HepG2 (cell line): ENCODE measurements around the gene COPA. TPM values are rescaled to one million over a fixed set of nuclear protein-coding genes. Genes with fewer than 3 reads are reported as not detected.

Experiments used
- ATAC-seq: fragments of 200-7000 bp; cut with Tn5 transposase; 3 replicates; pipeline ENCODE4 v1.9.1; 2020; ENCODE audit warnings: mild to moderate bottlenecking, moderate library complexity
- BruUV-seq: library from RNA; stranded (reverse); fragments of 400-500 nt; replicated peaks from 2 replicates; lab custom pipeline; 2021; lab: Mats Ljungman, UMichigan
- CTCF ChIA-PET: fragments of 300-600 bp; formaldehyde crosslinking; extraction: SDS; loops from one replicate; lab custom pipeline; 2021; ENCODE audit warnings: low total read pairs, inconsistent platforms, low intra/inter-chr PET ratio; lab: Yijun Ruan, JAX
- POLR2A ChIA-PET: fragments of 350-600 bp; sonication (Branson Sonifier 250); formaldehyde crosslinking; loops from one replicate; lab custom pipeline; 2020; ENCODE audit warnings: antibody characterized with exemption, inconsistent platforms; lab: Yijun Ruan, JAX
- DNase-seq: peaks from one replicate; pipeline ENCODE4 v3.0.0-alpha.2; 2015; ENCODE audit warnings: low spot score
- FAIRE-seq: peaks from 3 replicates; lab custom pipeline; 2011; peaks lifted over from hg19 to GRCh38; lab: Jason Lieb, UNC
- H2AFZ ChIP-seq: one replicate; pipeline ENCODE4 v1.6.1; 2011; ENCODE audit warnings: low read length, inconsistent platforms
- H3K27ac ChIP-seq: fragments of 300-600 bp; 3 replicates; pipeline ENCODE4 v1.8.0; 2011; ENCODE audit warnings: mixed run types, mild to moderate bottlenecking, mixed read lengths, low read length, inconsistent platforms; ENCODE audit not compliant: insufficient read depth; ENCODE audit errors: extremely low read length
- H3K27me3 ChIP-seq, 2 experiments: fragments of 200-600 bp in 1 of 2; 2 replicates in 1 of 2; 3 replicates in 1 of 2; pipeline versions ENCODE4 v1.6.0 to v1.8.0; 2011; ENCODE audit warnings: low read length in 2 of 2, mild to moderate bottlenecking in 2 of 2, moderate library complexity in 2 of 2, inconsistent platforms in 1 of 2; ENCODE audit not compliant: insufficient read depth in 2 of 2, control insufficient read depth in 1 of 2
- H3K36me3 ChIP-seq, 2 experiments: fragments of 200-600 bp in 1 of 2; replicated peaks in 1 of 2; 2 replicates in 1 of 2; 3 replicates in 1 of 2; pipeline versions ENCODE4 v1.5.1 to v1.8.0; 2011; ENCODE audit warnings: low read length in 2 of 2, inconsistent platforms in 1 of 2; ENCODE audit not compliant: insufficient read depth in 2 of 2, control insufficient read depth in 1 of 2
- H3K4me1 ChIP-seq: 2 replicates; pipeline ENCODE4 v1.5.1; 2012; ENCODE audit warnings: low read length, inconsistent platforms; ENCODE audit not compliant: insufficient read depth
- H3K4me2 ChIP-seq: 2 replicates; pipeline ENCODE4 v1.6.0; 2011; ENCODE audit warnings: low read depth, low read length, inconsistent platforms
- H3K4me3 ChIP-seq, 3 experiments: fragments of 200-600 bp in 1 of 3; sonication (generic), shearing (Covaris generic) in 1 of 3; replicated peaks in 1 of 3; 2 replicates each; pipeline ENCODE4 v1.5.1; 2011 to 2016; ENCODE audit warnings: low read length in 3 of 3, inconsistent platforms in 2 of 3, low read depth in 2 of 3, mild to moderate bottlenecking in 2 of 3, control low read depth in 1 of 3, mixed read lengths in 1 of 3; ENCODE audit not compliant: insufficient read depth in 1 of 3
- H3K79me2 ChIP-seq: one replicate; pipeline ENCODE4 v1.6.1; 2011; ENCODE audit warnings: low read length, inconsistent platforms; ENCODE audit not compliant: insufficient read depth
- H3K9ac ChIP-seq: 2 replicates; pipeline ENCODE4 v1.6.0; 2011; ENCODE audit warnings: mild to moderate bottlenecking, low read depth, low read length, inconsistent platforms; ENCODE audit not compliant: insufficient read depth
- H3K9me3 ChIP-seq: 2 replicates; pipeline ENCODE4 v1.5.1; 2012; ENCODE audit warnings: mild to moderate bottlenecking, low read length
- H4K20me1 ChIP-seq: 2 replicates; pipeline ENCODE4 v1.6.0; 2011; ENCODE audit warnings: inconsistent platforms, mild to moderate bottlenecking, low read length, moderate library complexity; ENCODE audit not compliant: insufficient read depth
- MAFK ChIP-seq, 2 experiments: IDR thresholded peaks in 1 of 2; conservative IDR thresholded peaks in 1 of 2; 2 replicates each; pipeline ENCODE4 v1.6.1; 2011; ENCODE audit warnings: improper control_type of control experiment in 2 of 2, low read length in 2 of 2
- MAZ ChIP-seq, 2 experiments: sonication (generic) in 1 of 2; formaldehyde crosslinking in 1 of 2; IDR thresholded peaks; 2 replicates each; pipeline versions ENCODE4 v1.5.0 to v1.6.1; 2012 to 2020; ENCODE audit warnings: low read depth in 2 of 2, mild to moderate bottlenecking in 2 of 2, borderline replicate concordance in 1 of 2, improper control_type of control experiment in 1 of 2, low read length in 1 of 2, missing genetic modification reagents in 1 of 2, moderate library complexity in 1 of 2
- RBM22 ChIP-seq: fragments of 200-400 bp; formaldehyde crosslinking; optimal IDR thresholded peaks from 2 replicates; pipeline ENCODE3; 2017; ENCODE audit warnings: mild to moderate bottlenecking, low read length, moderate library complexity
- WGBS: methylation state at CpG from one replicate; pipeline ENCODE4 v1.1.6; 2017; ENCODE audit warnings: low lambda C conversion rate; 5-methylcytosine and 5-hydroxymethylcytosine counted together
- in situ Hi-C: cut with HindIII; loops from 2 replicates; pipeline ENCODE4 v1.10.0; 2017; ENCODE audit warnings: low pct_unique_long_range_greater_than_20kb; ENCODE audit not compliant: extremely low pct_ligation_motif_present
- intact Hi-C: fragments of 100-400 bp; cut with micrococcal nuclease; formaldehyde crosslinking; loops from one replicate; pipeline ENCODE4 v1.10.0; 2022; ENCODE audit not compliant: unreplicated experiment
- polyA plus RNA-seq, 8 experiments: library from polyadenylated mRNA; depleted of rRNA in 3 of 8; stranded (reverse) in 7 of 8; unstranded in 1 of 8; fragments of >200 nt; fragmentation: Illumina TruSeq in 4 of 8; extraction: Trizol in 4 of 8; gene quantifications; 2 replicates each; pipeline versions ENCODE4 v1.2.1 to v1.2.3, GENCODE V29; 2011 to 2016; ENCODE audit warnings: low read depth in 4 of 8, missing spikeins in 1 of 8, mixed read lengths in 1 of 8; ENCODE audit not compliant: insufficient read depth in 1 of 8
- total RNA-seq, 5 experiments: library from RNA; depleted of rRNA; stranded (reverse); fragments of >200 nt; fragmentation: Illumina TruSeq; extraction: Trizol; gene quantifications; 2 replicates each; pipeline ENCODE4 v1.2.3, GENCODE V29; 2016; ENCODE audit warnings: low read depth in 1 of 5
- TF ChIP-seq, protein P1 (sequence below): fragments of 450-650 bp; IDR thresholded peaks from 2 replicates; pipeline ENCODE4 v1.6.1; 2016

The COPA gene
- total and polyA plus RNA-seq, 2 of the 13 experiments (the other 11 are each of a cell fraction or from before 2014, with no cell fraction given): 160 to 197 TPM

DNA sequence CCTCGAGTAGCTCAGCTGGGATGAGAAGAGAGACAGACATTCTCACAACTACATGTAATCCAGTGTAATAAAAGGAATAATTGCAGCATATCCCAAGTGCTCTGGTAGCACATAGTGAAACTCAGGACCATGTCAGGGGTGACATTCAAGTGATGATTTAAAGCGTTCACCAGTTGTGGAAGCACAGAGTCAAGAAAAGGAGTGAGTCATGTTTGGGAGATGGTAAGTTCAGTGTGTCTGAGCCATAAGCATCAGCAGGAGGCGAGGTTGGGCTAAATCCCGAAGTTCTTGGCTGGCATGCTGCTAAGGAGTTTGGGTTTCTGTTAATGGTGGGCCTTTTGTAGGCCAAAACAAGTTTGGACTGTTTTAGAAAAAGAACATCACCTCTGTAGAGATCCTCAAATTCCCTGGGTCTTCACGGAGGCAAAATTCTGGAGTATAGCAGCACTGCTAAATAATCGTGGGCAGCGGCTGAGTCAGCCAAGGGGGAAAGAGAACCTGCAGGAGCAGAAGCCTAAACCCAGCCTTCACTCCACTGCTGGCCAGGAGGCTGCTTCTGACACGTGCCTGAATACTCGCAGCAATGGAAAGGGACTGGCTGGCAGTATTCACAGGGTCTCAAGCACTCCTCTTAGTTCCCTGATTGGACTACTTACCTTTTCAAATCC is 16.6 kb upstream of the COPA start:
- Histone ChIP-seq H3K4me1 (peaks cover 7% of the 10 kb centered on the region; the same call in 1 of the 2 replicates), H3K9ac (no peak overlapping the region), H2AFZ (no peak overlapping the region), H3K27ac (no peak overlapping the region), H3K36me3 (peaks cover 13 to 38% of the 10 kb centered on the region in 2 experiments), H3K27me3 (no peaks in the 10 kb centered on the region), H3K4me3 (no peak overlapping the region), H3K9me3 (no peaks in the 10 kb centered on the region), H4K20me1 (no peaks in the 10 kb centered on the region), H3K79me2 (no peaks in the 10 kb centered on the region), H3K4me2 (no peak overlapping the region)
- intact Hi-C loops (no loop called here), in situ Hi-C loops (no loop called here)
- no TSS peak for BruUV-seq
- WGBS: 95% methylated on average over 9 of the region's 9 CpGs
- no peak for DNase-seq
- POLR2A ChIA-PET: no interaction called here
- peak; percentile 13 for TF ChIP-seq RBM22
- no peak for TF ChIP-seq MAZ (IDR thresholded peaks at IDR 0.05; ENCODE audit: borderline replicate concordance, low read depth, low read length)
- no peak for TF ChIP-seq MAZ (CRISPR knock-in tag; IDR thresholded peaks at IDR 0.05; ENCODE audit: low read depth)
- CTCF ChIA-PET: no interaction called here
- no peak; the same call in 2 of the 3 replicates for ATAC-seq
- no peak for FAIRE-seq

DNA sequence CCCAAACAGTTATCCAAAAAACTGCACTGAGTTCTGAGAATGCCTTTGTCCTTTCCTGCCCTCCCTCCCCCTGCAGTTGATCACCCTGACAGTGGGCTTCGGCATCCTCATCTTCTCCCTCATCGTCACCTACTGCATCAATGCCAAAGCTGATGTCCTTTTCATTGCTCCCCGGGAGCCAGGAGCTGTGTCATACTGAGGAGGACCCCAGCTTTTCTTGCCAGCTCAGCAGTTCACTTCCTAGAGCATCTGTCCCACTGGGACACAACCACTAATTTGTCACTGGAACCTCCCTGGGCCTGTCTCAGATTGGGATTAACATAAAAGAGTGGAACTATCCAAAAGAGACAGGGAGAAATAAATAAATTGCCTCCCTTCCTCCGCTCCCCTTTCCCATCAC is 15.0 kb upstream of the COPA start:
- ATAC-seq: no peak
- no peaks in the 10 kb centered on the region for H3K79me2 ChIP-seq
- H3K9ac ChIP-seq: no peak overlapping the region
- H4K20me1 ChIP-seq: no peaks in the 10 kb centered on the region
- CTCF ChIA-PET: no interaction called here
- H2AFZ ChIP-seq: no peak overlapping the region
- POLR2A ChIA-PET: interaction anchor here (1.1 kb wide), 1 partner anchor 13 kb away, joined by 4 read pairs; no protein-coding TSS in a partner anchor
- no peaks in the 10 kb centered on the region for H3K27me3 ChIP-seq
- FAIRE-seq: no peak
- no peak for DNase-seq
- peaks cover 23 to 54% of the 10 kb centered on the region in 2 experiments for H3K36me3 ChIP-seq
- intact Hi-C loops: no loop called here
- H3K4me2 ChIP-seq: no peak overlapping the region
- WGBS: over 99% methylated on average over 4 of the region's 4 CpGs
- no peak overlapping the region for H3K4me3 ChIP-seq
- no peak overlapping the region for H3K27ac ChIP-seq
- TF ChIP-seq MAFK (conservative IDR thresholded peaks at IDR 0.05 in 1 of 2, IDR thresholded peaks at IDR 0.05 in 1 of 2; ENCODE audit: low read length in 2 of 2): peak; percentile 49 to 58
- TF ChIP-seq, protein P1, sequence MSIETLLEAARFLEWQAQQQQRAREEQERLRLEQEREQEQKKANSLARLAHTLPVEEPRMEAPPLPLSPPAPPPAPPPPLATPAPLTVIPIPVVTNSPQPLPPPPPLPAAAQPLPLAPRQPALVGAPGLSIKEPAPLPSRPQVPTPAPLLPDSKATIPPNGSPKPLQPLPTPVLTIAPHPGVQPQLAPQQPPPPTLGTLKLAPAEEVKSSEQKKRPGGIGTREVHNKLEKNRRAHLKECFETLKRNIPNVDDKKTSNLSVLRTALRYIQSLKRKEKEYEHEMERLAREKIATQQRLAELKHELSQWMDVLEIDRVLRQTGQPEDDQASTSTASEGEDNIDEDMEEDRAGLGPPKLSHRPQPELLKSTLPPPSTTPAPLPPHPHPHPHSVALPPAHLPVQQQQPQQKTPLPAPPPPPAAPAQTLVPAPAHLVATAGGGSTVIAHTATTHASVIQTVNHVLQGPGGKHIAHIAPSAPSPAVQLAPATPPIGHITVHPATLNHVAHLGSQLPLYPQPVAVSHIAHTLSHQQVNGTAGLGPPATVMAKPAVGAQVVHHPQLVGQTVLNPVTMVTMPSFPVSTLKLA: no peak
- in situ Hi-C loops: no loop called here
- H3K9me3 ChIP-seq: no peaks in the 10 kb centered on the region
- peaks cover 7% of the 10 kb centered on the region; the same call in 1 of the 2 replicates for H3K4me1 ChIP-seq
- no TSS peak for BruUV-seq
